Suprapubic skin (tissue), 3 donors: ENCODE measurements around the gene SLF2.

Experiments used
- CTCF ChIP-seq, 2 donors: fragments of 200-600 bp in 1 of 2; fragments of 450-650 bp in 1 of 2; sonication (generic) in 1 of 2; IDR thresholded peaks; one replicate each; pipeline ENCODE4 v1.5.1; 2016 to 2019; ENCODE audit warnings: antibody characterized with exemption in 2 of 2, mild to moderate bottlenecking in 1 of 2, moderate library complexity in 1 of 2
- POLR2AphosphoS5 ChIP-seq, 3 donors: sonication (generic); formaldehyde crosslinking; IDR thresholded peaks; one replicate each; pipeline ENCODE4 v1.6.1; 2017; ENCODE audit warnings: antibody characterized with exemption in 3 of 3

DNA sequence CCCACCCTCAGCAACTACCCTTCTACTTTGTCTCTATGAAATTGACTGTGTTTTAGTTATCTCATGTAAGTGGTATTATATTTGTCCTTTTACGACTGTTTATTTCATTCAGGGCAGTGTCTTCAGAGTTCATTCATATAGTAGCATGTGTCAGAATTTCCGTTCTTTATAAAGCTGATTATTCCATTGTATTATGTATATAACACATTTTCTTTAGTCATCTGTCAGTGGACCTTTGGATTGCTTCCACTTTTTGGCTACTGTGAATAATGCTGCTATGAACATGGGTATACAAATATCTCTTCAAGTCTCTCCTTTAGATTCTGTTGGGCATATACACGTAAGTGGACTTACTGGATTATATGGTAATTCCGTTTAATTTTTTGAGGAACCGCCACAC is 14.5 kb downstream of the SLF2 start:
- TF ChIP-seq POLR2AphosphoS5 (IDR thresholded peaks at IDR 0.05) (no peak), CTCF (IDR thresholded peaks at IDR 0.05) (no peak)
